ENCODE data around the gene RBM42. TPM values are rescaled to one million over a fixed set of nuclear protein-coding genes. Genes with fewer than 3 reads are reported as not detected.

Gene RBM42
- total RNA-seq, result 56.1 TPM
- long read RNA-seq, transcript RBM42-201 (10 exons, 1,680 nt), result major isoform, 61 of 152 reads
- long read RNA-seq, partial matches to known transcripts, result 28 of 152 reads
- long read RNA-seq, other reads (novel, unspliced or antisense), result 59 of 152 reads

- Histone ChIP-seq H3K9me3 (no peaks in the 10 kb centered on the region), H3K4me1 (peaks cover 19% of the 10 kb centered on the region), H3K27me3 (ENCODE audit: low read depth) (no peaks in the 10 kb centered on the region), H3K36me3 (peaks cover 37% of the 10 kb centered on the region), H3K4me3 (peak within 1 kb of the TSS; percentile 88), H3K27ac (peak within 1 kb of the TSS; percentile 95)
- DNase-seq, result peak; percentile 97
- peak; percentile 100 for ATAC-seq
- TF ChIP-seq, protein P1, sequence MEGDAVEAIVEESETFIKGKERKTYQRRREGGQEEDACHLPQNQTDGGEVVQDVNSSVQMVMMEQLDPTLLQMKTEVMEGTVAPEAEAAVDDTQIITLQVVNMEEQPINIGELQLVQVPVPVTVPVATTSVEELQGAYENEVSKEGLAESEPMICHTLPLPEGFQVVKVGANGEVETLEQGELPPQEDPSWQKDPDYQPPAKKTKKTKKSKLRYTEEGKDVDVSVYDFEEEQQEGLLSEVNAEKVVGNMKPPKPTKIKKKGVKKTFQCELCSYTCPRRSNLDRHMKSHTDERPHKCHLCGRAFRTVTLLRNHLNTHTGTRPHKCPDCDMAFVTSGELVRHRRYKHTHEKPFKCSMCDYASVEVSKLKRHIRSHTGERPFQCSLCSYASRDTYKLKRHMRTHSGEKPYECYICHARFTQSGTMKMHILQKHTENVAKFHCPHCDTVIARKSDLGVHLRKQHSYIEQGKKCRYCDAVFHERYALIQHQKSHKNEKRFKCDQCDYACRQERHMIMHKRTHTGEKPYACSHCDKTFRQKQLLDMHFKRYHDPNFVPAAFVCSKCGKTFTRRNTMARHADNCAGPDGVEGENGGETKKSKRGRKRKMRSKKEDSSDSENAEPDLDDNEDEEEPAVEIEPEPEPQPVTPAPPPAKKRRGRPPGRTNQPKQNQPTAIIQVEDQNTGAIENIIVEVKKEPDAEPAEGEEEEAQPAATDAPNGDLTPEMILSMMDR (IDR thresholded peaks at IDR 0.05), result no peak
- intact Hi-C loops (cut with DNase I), result no loop called here
Measured at GRCh38 chr19:35628565-35629331, at the start of gene RBM42. TSS of gene RBM42 (plus strand) at chr19:35629036. CDS start at chr19:35629154, 118 bp downstream.

GRCh38 chr19:35582760-35583159 lies 46.1 kb upstream of the RBM42 start:
- intact Hi-C loops (cut with DNase I), result no loop called here
- Histone ChIP-seq H3K27ac (no peak overlapping the region), H3K4me1 (no peaks in the 10 kb centered on the region), H3K4me3 (no peak overlapping the region), H3K27me3 (ENCODE audit: low read depth) (peaks cover 22% of the 10 kb centered on the region), H3K36me3 (no peaks in the 10 kb centered on the region), H3K9me3 (no peaks in the 10 kb centered on the region)
- no peak for DNase-seq
- no peak for ATAC-seq
- TF ChIP-seq, protein P1 (IDR thresholded peaks at IDR 0.05), result no peak

DNA sequence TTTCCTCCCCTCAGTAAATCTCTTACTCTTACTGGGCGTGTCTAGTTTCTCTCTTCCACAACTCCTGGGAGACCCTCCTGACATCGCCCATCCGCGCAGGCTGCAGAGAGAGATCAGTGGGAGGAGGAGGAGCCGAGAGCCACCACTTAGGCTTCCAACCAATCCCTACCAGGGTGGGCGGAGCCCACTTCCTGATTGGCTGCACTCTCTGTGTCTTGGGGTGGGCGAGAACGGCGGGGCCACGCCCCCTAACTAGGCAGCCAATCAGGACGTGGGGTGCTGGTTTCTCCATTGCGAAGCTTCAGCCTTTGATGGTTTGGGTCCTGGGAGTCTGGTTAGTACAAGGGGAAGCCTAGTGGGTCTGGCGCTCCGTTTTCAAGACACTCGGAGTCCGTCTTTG lies 43.0 kb upstream of the RBM42 start, which contains the start of gene PMIS2:
Gene PMIS2 (plus strand): TSS at position 326 of the 400 bp plus-strand sequence. CDS start 87 bp downstream, outside the sequence.
- intact Hi-C loops (cut with DNase I), result no loop called here
- ATAC-seq, result peak in 1 of 2 donors; percentile 21

GRCh38 chr19:35587321-35587720 lies 41.5 kb upstream of the RBM42 start:
- ATAC-seq (no peak), DNase-seq (no peak)
- no peaks in the 10 kb centered on the region for H3K9me3 ChIP-seq
- H3K4me3 ChIP-seq, result no peak overlapping the region
- no peaks in the 10 kb centered on the region for H3K4me1 ChIP-seq
- no peak overlapping the region for H3K27ac ChIP-seq
- H3K36me3 ChIP-seq, result no peaks in the 10 kb centered on the region
- H3K27me3 ChIP-seq (ENCODE audit: low read depth), result peaks cover 6% of the 10 kb centered on the region
- intact Hi-C loops (cut with DNase I), result no loop called here
- TF ChIP-seq, protein P1 (IDR thresholded peaks at IDR 0.05), result no peak

More for the DNA sequence above, 43.0 kb upstream of the RBM42 start, which contains the start of gene PMIS2:
- no peaks in the 10 kb centered on the region for H3K9me3 ChIP-seq
- peaks cover 6% of the 10 kb centered on the region for H3K27me3 ChIP-seq (ENCODE audit: low read depth)
- no peak within 1 kb of the TSS for H3K27ac ChIP-seq
- no peak for DNase-seq
- TF ChIP-seq, protein P1 (IDR thresholded peaks at IDR 0.05), result no peak
- H3K36me3 ChIP-seq, result no peaks in the 10 kb centered on the region
- H3K4me1 ChIP-seq, result no peaks in the 10 kb centered on the region
- H3K4me3 ChIP-seq, result no peak within 1 kb of the TSS

GRCh38 chr19:35590875-35591274 lies 38.0 kb upstream of the RBM42 start:
- DNase-seq (no peak), ATAC-seq (no peak)
- TF ChIP-seq, protein P1 (IDR thresholded peaks at IDR 0.05), result no peak
- Histone ChIP-seq H3K4me1 (no peaks in the 10 kb centered on the region), H3K9me3 (no peaks in the 10 kb centered on the region), H3K36me3 (no peaks in the 10 kb centered on the region), H3K27me3 (ENCODE audit: low read depth) (peaks cover 12% of the 10 kb centered on the region), H3K27ac (no peak overlapping the region), H3K4me3 (no peak overlapping the region)
- intact Hi-C loops (cut with DNase I), result no loop called here
